ENCODE results near the gene ZFYVE27.

- TF ChIP-seq POLR2A (IDR thresholded peaks at IDR 0.05) (no peak), CTCF (IDR thresholded peaks at IDR 0.05) (no peak)
These were observed 59.7 kb downstream of the ZFYVE27 start for GRCh38 chr10:97796651-97797050.
